CD14-positive monocyte (primary cell): ENCODE results near the gene ST8SIA1. TPM values are rescaled to one million over a fixed set of nuclear protein-coding genes. Genes with fewer than 3 reads are reported as not detected.

Experiments
- DNase-seq, 3 donors: peaks; one replicate each; pipeline ENCODE4 v3.0.0-alpha.2; 2011 to 2022
- H2AFZ ChIP-seq: 2 replicates; pipeline ENCODE4 v1.6.0; 2012; ENCODE audit warnings: mild to moderate bottlenecking, low read depth, low read length, inconsistent platforms; ENCODE audit not compliant: insufficient read depth, poor library complexity, severe bottlenecking
- H3K27ac ChIP-seq, 2 donors: 1 replicate in 1 of 2; 2 replicates in 1 of 2; pipeline ENCODE4 v1.5.1; 2012 to 2013; ENCODE audit warnings: low read length in 2 of 2, control low read depth in 1 of 2, inconsistent platforms in 1 of 2, low read depth in 1 of 2, mild to moderate bottlenecking in 1 of 2
- H3K27me3 ChIP-seq, 2 donors: one replicate each; pipeline versions ENCODE4 v1.6.0 to v1.6.1; 2011 to 2013; ENCODE audit warnings: low read length in 2 of 2; ENCODE audit not compliant: control insufficient read depth in 2 of 2, insufficient read depth in 2 of 2
- H3K36me3 ChIP-seq, 2 donors: replicated peaks in 1 of 2; 1 replicate in 1 of 2; 2 replicates in 1 of 2; pipeline versions ENCODE4 v1.5.1 to v1.6.1; 2012 to 2013; ENCODE audit warnings: low read length in 2 of 2, control low read depth in 1 of 2, inconsistent platforms in 1 of 2, mild to moderate bottlenecking in 1 of 2; ENCODE audit not compliant: insufficient read depth in 2 of 2, control insufficient read depth in 1 of 2
- H3K4me1 ChIP-seq, 2 donors: 1 replicate in 1 of 2; 2 replicates in 1 of 2; pipeline versions ENCODE4 v1.5.1 to v1.6.1; 2012 to 2013; ENCODE audit warnings: low read length in 2 of 2, control low read depth in 1 of 2, inconsistent platforms in 1 of 2, mild to moderate bottlenecking in 1 of 2, moderate library complexity in 1 of 2; ENCODE audit not compliant: insufficient read depth in 2 of 2, control insufficient read depth in 1 of 2
- H3K4me2 ChIP-seq: replicated peaks from 2 replicates; pipeline ENCODE3; 2012; ENCODE audit warnings: low read length, moderate library complexity, mild to moderate bottlenecking; ENCODE audit not compliant: poor library complexity, severe bottlenecking; ENCODE audit errors: extremely low read depth
- H3K4me3 ChIP-seq, 3 experiments: fragments of 200-600 bp in 1 of 3; sonication (generic) in 1 of 3; replicated peaks in 1 of 3; 1 replicate in 2 of 3; 2 replicates in 1 of 3; pipeline ENCODE4 v1.5.1; 2011 to 2013; ENCODE audit warnings: low read length in 3 of 3, mild to moderate bottlenecking in 3 of 3, control low read depth in 2 of 3, low read depth in 2 of 3, inconsistent platforms in 1 of 3, moderate library complexity in 1 of 3
- H3K79me2 ChIP-seq: 2 replicates; pipeline ENCODE4 v1.6.0; 2012; ENCODE audit warnings: mild to moderate bottlenecking, control low read depth, inconsistent platforms, low read length, moderate library complexity; ENCODE audit not compliant: insufficient read depth
- H3K9ac ChIP-seq: 2 replicates; pipeline ENCODE4 v1.6.0; 2017; ENCODE audit warnings: low read length, mild to moderate bottlenecking; ENCODE audit not compliant: insufficient read depth, poor library complexity, severe bottlenecking
- H3K9me3 ChIP-seq, 2 donors: replicated peaks in 1 of 2; 1 replicate in 1 of 2; 2 replicates in 1 of 2; pipeline versions ENCODE4 v1.5.1 to v1.6.1; 2012 to 2013; ENCODE audit warnings: low read length in 2 of 2, control low read depth in 1 of 2; ENCODE audit not compliant: control insufficient read depth in 1 of 2, insufficient read depth in 1 of 2
- H4K20me1 ChIP-seq: 2 replicates; pipeline ENCODE4 v1.6.0; 2012; ENCODE audit warnings: mild to moderate bottlenecking, low read length, control low read depth, moderate library complexity; ENCODE audit not compliant: insufficient read depth
- H3K27ac Mint-ChIP-seq, 7 donors: one replicate each; pipeline ENCODE4 v1.8.0; 2020; ENCODE audit warnings: mild to moderate bottlenecking in 7 of 7, mixed read lengths in 7 of 7, moderate library complexity in 6 of 7, inconsistent platforms in 2 of 7
- H3K27me3 Mint-ChIP-seq, 3 donors: one replicate each; pipeline ENCODE4 v1.8.0; 2021 to 2022; ENCODE audit warnings: low read depth in 3 of 3, mild to moderate bottlenecking in 3 of 3, mixed read lengths in 3 of 3, moderate library complexity in 3 of 3, inconsistent platforms in 1 of 3
- H3K36me3 Mint-ChIP-seq, 2 donors: one replicate each; pipeline ENCODE4 v1.8.0; 2020; ENCODE audit warnings: mixed read lengths in 2 of 2, inconsistent platforms in 1 of 2, mild to moderate bottlenecking in 1 of 2
- H3K4me1 Mint-ChIP-seq: one replicate; pipeline ENCODE4 v1.8.0; 2020; ENCODE audit warnings: mild to moderate bottlenecking, mixed read lengths
- H3K4me3 Mint-ChIP-seq, 2 donors: one replicate each; pipeline ENCODE4 v1.8.0; 2020; ENCODE audit warnings: mild to moderate bottlenecking in 2 of 2, mixed read lengths in 2 of 2, moderate library complexity in 1 of 2
- H3K9me3 Mint-ChIP-seq, 7 donors: one replicate each; pipeline ENCODE4 v1.8.0; 2020 to 2022; ENCODE audit warnings: mixed read lengths in 7 of 7, mild to moderate bottlenecking in 6 of 7, moderate library complexity in 6 of 7, inconsistent platforms in 2 of 7
- WGBS: methylation state at CpG from one replicate; pipeline ENCODE4 v1.1.5; 2013; ENCODE audit warnings: missing lambda C conversion rate; ENCODE audit not compliant: insufficient coverage; 5-methylcytosine and 5-hydroxymethylcytosine counted together
- intact Hi-C, 2 donors: fragments of 100-400 bp; cut with micrococcal nuclease; formaldehyde crosslinking; loops; one replicate each; pipeline versions ENCODE4 v1.15.0 to v1.15.1; 2023
- polyA plus RNA-seq, 3 donors: library from polyadenylated mRNA; depleted of rRNA in 1 of 3; unstranded in 2 of 3; stranded (reverse) in 1 of 3; fragments of 300-500 nt in 2 of 3; fragments of >200 nt in 1 of 3; fragmentation: Illumina TruSeq in 2 of 3; gene quantifications; 1 replicate in 2 of 3; 2 replicates in 1 of 3; pipeline ENCODE4 v1.2.3, GENCODE V29; 2012 to 2021
- TF ChIP-seq, protein P1 (sequence below): fragments of 200-600 bp; IDR thresholded peaks from one replicate; pipeline ENCODE4 v1.8.0; 2022; ENCODE audit warnings: antibody characterized with exemption, mild to moderate bottlenecking

Gene ST8SIA1
- polyA plus RNA-seq, 3 donors, result not detected

DNA sequence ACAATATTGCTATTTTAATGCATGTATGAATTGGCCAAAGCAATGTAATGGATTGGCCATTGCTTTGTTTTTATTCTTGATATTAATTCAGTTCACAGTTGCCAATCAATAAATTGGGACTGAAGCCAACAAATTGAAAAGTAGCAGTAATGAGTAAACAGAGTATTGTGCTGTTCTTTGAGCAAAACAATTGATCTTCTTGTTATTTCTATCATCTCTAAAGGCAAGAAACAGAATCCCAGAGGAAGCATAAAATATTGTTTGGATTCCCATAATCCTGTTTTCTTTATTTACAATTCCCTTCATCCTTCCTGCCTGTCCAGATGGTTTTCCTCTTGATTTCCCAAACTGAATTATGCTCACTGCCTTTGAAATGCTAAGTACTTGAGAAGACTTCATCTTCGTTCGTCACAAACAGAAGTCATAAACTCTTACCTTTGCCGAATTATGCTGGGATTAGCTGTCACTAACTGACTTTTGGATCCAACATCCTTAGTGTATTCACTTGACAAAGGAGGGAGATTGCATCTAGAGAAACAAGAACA lies 85.9 kb downstream of the ST8SIA1 start:
- H4K20me1 ChIP-seq, result no peaks in the 10 kb centered on the region
- Mint-ChIP-seq H3K27me3 (peaks cover 9 to 27% (median 14%) of the 10 kb centered on the region in 3 donors), H3K4me1 (peaks cover 3% of the 10 kb centered on the region), H3K36me3 (no peaks in the 10 kb centered on the region), H3K4me3 (no peak overlapping the region), H3K9me3 (no peaks in the 10 kb centered on the region), H3K27ac (no peak overlapping the region)
- intact Hi-C loops, result no loop called here
- peaks cover 10 to 19% of the 10 kb centered on the region in 2 donors for H3K27me3 ChIP-seq
- H3K4me3 ChIP-seq, result no peak overlapping the region
- no peak overlapping the region for H3K9ac ChIP-seq
- no peak overlapping the region for H2AFZ ChIP-seq
- no peak overlapping the region for H3K4me2 ChIP-seq
- DNase-seq, result no peak
- WGBS, result no CpG with 5 or more reads among the region's 3 CpGs
- H3K27ac ChIP-seq, result no peak overlapping the region
- H3K36me3 ChIP-seq, result no peaks in the 10 kb centered on the region
- TF ChIP-seq, protein P1, sequence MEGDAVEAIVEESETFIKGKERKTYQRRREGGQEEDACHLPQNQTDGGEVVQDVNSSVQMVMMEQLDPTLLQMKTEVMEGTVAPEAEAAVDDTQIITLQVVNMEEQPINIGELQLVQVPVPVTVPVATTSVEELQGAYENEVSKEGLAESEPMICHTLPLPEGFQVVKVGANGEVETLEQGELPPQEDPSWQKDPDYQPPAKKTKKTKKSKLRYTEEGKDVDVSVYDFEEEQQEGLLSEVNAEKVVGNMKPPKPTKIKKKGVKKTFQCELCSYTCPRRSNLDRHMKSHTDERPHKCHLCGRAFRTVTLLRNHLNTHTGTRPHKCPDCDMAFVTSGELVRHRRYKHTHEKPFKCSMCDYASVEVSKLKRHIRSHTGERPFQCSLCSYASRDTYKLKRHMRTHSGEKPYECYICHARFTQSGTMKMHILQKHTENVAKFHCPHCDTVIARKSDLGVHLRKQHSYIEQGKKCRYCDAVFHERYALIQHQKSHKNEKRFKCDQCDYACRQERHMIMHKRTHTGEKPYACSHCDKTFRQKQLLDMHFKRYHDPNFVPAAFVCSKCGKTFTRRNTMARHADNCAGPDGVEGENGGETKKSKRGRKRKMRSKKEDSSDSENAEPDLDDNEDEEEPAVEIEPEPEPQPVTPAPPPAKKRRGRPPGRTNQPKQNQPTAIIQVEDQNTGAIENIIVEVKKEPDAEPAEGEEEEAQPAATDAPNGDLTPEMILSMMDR, result no peak
- no peaks in the 10 kb centered on the region for H3K4me1 ChIP-seq
- no peaks in the 10 kb centered on the region for H3K9me3 ChIP-seq
- H3K79me2 ChIP-seq, result no peaks in the 10 kb centered on the region

DNA sequence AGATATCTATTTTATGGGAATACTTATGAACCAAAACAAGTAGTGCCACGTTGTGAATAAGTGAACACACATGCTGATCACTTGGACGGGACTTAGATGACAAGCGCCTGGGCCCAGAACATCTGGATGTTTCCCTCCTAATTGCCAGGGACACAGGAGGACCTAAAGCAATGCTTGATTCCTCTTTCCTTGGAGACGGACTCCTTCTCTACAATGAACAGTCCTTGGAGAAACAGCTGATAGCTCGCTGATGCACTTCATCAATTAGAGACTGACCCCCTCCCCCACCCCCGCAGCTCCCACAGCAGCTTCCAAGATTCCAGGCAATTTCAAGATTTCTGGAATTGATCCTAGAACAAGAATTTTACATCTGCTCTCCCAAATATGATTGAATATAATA lies 86.4 kb downstream of the ST8SIA1 start:
- Histone ChIP-seq H3K4me1 (no peaks in the 10 kb centered on the region), H4K20me1 (no peaks in the 10 kb centered on the region), H3K9me3 (no peaks in the 10 kb centered on the region), H3K79me2 (no peaks in the 10 kb centered on the region), H3K27ac (no peak overlapping the region), H3K36me3 (no peaks in the 10 kb centered on the region), H3K4me3 (no peak overlapping the region), H3K4me2 (no peak overlapping the region), H3K27me3 (peaks cover 10 to 21% of the 10 kb centered on the region in 2 donors), H3K9ac (no peak overlapping the region), H2AFZ (no peak overlapping the region)
- 96% methylated on average over 2 of the region's 6 CpGs for WGBS
- peaks cover 3% of the 10 kb centered on the region for H3K4me1 Mint-ChIP-seq
- peaks cover 9 to 23% (median 14%) of the 10 kb centered on the region in 3 donors for H3K27me3 Mint-ChIP-seq
- H3K4me3 Mint-ChIP-seq, result no peak overlapping the region
- intact Hi-C loops, result no loop called here
- TF ChIP-seq, protein P1, result no peak
- H3K9me3 Mint-ChIP-seq, result no peaks in the 10 kb centered on the region
- no peak overlapping the region for H3K27ac Mint-ChIP-seq
- H3K36me3 Mint-ChIP-seq, result no peaks in the 10 kb centered on the region
- DNase-seq, result no peak
